NCI-H128 (cell line): ENCODE data around the gene SMYD3.

Source experiments
- DNase-seq: peaks from one replicate; lab custom pipeline; 2025; ENCODE audit not compliant: unreplicated experiment; lab: John Stamatoyannopoulos, UW

Gene SMYD3

GRCh38 chr1:246417813-246418564 is 89.1 kb downstream of the SMYD3 start:
- DNase-seq: no peak

GRCh38 chr1:246417152-246417812 is 89.8 kb downstream of the SMYD3 start:
- no peak for DNase-seq

- DNase-seq: no peak
Measured at GRCh38 chr1:246416261-246416660, 90.8 kb downstream of the SMYD3 start.

- DNase-seq: no peak
Measured at GRCh38 chr1:246415028-246415427, 92.1 kb downstream of the SMYD3 start.

DNA sequence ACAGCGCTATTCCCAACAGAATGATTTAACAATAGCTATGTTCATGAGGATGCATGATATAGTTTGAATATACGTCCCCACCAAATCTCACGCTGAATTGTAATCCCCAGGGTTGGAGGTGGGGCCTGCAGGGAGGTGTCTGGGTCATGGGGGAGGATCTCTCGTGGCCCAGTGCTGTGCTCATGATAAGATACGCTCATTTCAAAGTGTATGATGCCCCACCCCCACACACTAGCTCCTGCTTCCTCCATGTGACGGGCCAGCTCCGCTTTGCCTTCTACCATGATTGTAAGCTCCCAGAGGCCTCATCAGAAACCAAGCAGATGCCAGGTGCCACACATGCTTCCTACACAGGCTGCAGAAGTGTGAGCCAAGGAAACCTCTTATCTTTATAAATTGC is 93.6 kb downstream of the SMYD3 start:
- DNase-seq: no peak

GRCh38 chr1:246404078-246404477 is 103.0 kb downstream of the SMYD3 start:
- no peak for DNase-seq

DNA sequence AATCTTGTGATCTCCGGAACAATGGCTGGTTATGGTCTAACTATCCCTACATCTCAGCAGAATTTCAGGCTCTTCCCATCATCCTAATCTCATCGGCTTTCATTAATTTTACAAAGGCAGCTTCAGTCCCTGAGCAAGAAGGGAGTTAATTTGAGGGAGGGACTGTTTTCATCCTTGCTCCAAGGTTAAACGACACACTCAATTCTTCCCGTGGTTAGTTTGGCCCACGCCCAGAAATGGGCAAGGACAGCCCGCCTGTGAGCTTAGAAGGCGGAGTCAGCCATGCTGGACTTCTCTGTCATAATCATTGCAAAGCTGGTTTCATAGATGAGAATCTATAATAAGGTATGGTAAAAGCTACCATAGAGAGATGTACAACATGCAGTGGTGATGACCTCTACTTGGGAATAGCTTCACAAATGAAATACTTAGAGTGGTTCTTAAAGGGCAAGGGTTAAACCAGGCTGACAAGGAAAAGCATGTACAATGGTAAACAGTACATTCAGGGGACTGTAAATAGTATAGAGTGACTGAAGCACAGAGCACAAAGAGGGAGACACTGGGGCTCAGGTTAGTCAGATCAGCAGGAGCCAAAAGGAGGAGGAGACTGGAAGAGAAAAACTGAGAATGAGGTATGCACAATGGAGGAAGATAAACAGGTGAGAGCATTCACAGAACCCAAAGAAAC is 108.8 kb downstream of the SMYD3 start:
- DNase-seq: no peak

DNA sequence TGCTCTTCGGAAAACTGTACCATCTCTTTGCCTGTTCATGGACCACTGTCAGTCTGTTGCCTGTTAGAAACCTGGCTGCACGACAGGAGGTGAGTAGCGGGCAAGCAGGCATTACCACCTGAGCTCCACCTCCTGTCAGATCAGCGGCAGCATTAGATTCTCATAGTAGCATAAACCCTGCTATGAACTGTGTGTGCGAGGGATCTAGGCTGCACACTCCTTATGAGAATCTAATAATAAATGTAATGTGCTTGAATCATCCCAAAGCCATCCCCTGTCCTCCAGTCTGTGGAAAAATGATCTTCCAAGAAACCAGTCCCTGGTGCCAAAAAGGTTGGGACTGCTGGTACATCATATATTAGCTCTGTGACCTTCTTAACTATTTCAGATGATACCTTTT is 110.0 kb downstream of the SMYD3 start:
- DNase-seq: no peak

GRCh38 chr1:246396322-246396721 is 110.8 kb downstream of the SMYD3 start:
- DNase-seq: no peak

GRCh38 chr1:246394121-246394520 is 113.0 kb downstream of the SMYD3 start:
- DNase-seq: no peak

DNA sequence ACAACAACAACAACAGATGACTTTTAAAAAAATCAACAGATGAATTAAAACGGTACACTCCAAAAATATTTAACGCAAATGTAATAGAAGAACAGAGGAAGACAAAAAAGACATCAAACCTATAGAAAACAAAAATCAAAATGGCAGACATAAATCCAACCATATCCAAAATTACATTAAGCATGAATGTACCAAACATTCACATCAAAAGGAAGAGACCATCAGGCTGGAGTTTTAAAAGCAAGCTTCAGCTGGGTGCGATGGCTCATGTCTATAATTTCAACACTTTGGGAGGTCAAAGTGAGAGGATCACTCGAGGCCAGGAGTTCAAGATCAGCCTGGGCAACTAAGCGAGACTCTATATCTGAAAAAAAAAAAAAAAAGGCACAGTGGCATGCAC is 116.2 kb downstream of the SMYD3 start:
- DNase-seq: no peak

DNA sequence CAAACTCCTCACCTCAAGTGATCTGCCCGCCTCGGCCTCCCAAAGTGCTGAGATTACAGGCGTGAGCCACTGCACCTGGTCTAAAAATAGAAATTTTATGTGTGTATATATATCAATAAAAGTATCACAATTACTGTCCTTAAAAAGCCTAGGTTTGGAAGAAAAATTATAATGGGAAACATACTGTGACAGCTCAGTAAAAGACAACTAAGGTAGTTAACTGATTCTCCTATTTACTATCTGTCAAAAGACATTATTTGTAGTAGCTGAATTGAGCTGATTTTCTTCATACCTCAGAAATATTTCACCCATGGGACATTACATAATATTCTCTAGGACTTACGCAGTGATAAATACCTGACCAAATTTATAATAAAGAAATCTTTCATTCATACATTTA is 122.5 kb downstream of the SMYD3 start:
- DNase-seq: no peak

- no peak for DNase-seq
Measured at GRCh38 chr1:246383791-246384190, 123.3 kb downstream of the SMYD3 start.

DNA sequence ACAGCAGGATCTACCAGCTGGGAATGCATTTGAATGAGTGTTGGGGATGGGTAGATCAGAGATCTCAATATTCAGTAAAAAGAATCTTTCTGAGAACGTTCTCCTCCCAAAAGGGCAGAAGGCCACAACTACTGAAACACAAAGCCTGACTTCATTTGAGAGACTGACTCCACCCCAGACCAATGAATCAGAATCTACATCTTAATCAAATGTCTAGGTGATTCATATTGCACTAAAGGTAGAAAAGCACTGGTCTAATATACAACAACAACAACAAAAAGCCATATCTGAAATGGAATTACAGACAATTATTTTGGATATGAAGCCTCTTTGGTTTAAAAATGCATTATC is 123.9 kb downstream of the SMYD3 start:
- DNase-seq: no peak

GRCh38 chr1:246382589-246383238 is 124.4 kb downstream of the SMYD3 start:
- no peak for DNase-seq

DNA sequence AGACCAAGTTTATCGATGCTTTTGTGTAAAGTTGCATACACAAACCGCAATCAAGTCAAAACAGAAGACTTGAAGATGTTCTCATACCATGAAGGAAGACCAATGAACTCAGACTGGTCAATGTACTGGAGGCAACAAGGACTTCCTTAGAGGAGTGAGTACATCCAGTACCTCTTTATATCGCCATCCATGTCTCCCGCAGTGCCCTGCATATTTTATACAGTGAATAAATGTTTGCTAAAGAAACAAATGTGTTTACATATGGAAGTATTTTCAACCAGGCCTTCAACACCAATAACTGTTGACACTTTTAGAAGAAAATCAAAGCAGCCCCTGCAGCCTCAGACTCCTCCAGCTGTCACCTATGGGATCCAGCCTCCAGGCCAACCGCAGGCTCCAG is 125.6 kb downstream of the SMYD3 start:
- no peak for DNase-seq

DNA sequence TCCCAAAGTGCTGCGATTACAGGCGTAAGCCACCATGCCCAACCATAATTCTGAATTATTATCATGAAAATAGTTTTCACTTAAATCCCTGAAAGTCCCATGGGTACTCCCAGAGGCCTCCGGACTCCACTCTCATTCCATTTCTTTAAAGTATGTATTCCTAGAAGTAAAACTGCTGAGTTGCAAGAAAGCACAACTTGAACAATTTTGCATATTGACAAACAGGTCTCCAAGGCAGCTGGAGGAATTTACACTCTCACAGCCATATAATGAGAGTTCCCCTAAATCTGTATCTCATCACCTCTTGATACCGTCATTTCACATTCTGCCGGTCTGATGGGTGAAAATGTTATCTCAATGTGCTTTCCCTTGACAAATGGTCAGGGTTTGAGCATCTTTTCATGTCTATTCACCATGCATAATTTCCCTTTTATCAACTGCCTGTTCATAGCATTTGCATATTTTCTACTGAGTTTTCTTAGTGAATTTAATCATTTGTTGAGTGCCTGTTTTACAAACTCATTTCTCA is 129.4 kb downstream of the SMYD3 start:
- no peak for DNase-seq

DNA sequence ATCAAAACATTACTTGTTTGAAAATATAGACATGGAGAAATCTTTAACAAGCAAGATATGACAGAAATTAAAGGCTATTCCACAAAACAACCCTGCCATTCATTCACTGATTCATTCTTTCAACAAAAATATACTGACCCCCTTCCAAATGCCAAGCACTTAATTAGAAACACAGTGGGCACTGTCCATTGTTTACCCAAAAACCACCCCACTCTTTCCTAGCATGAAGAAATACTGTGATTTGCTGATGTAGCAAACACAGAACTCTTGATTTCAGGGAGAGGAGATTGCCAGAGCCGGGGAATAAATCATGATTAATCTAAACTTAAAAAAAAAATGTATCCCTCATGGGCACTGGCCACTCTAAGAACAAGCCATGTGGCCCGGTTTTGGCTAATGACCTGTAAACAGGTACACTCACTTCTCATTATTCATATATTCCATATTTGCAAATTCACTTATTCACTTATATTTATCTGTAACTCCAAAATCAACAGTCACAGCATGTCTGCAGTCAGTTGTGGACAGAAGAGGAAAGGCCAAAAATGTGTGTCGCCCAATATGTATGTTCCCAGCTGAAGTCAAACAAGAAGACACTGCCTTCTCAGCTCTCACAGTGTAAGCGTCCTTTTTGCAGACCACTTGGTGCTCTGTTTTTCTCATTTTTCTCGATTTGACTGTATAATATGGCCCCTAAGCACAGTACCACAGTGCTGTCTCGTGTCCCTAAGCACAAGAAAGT is 133.1 kb downstream of the SMYD3 start:
- DNase-seq: no peak

DNA sequence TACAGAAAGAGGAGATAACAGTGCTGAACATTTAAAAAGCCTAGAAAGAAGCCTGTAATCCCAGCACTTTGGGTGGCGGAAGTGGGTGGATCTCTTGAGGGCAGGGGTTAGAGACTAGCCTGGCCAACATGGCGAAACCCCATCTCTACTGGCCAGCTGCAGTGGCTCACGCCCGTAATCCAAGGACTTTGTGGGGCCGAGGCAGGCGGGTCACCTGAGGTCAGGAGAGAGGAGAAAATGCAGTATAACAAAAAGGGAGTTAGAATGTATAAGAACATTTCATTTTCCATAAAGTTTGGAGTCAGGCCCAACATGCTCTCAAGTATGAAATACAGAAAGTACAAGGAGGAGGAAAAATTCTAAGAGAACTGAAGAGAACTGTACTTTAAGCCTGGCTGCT is 134.5 kb downstream of the SMYD3 start:
- no peak for DNase-seq

GRCh38 chr1:246367041-246367440 is 140.0 kb downstream of the SMYD3 start:
- no peak for DNase-seq

- DNase-seq: no peak
Measured at GRCh38 chr1:246365708-246366107, 141.4 kb downstream of the SMYD3 start.
